SK-N-MC (cell line): Measurements from ENCODE around the gene ACVRL1.
A peak's percentile ranks its signal among the peaks of the same experiment; 100 is the strongest.
"Not testable (repeated sequence)": the region's sequence is repeated elsewhere in the genome, so short reads cannot be mapped to it uniquely, and the experiment has no call there.

Experiments
- DNase-seq: peaks from one replicate; pipeline ENCODE4 v3.0.0-alpha.2; 2011; ENCODE audit warnings: low read depth, low spot score
- H3K27ac ChIP-seq: fragments of 200-600 bp; sonication (generic); 2 replicates; pipeline ENCODE4 v1.5.1; 2016; ENCODE audit warnings: mixed run types
- H3K36me3 ChIP-seq: fragments of 200-600 bp; sonication (generic); 2 replicates; pipeline ENCODE4 v1.6.1; 2017; ENCODE audit warnings: antibody characterized with exemption, low read length, mixed read lengths; ENCODE audit not compliant: insufficient read depth
- H3K4me3 ChIP-seq: fragments of 200-600 bp; sonication (generic); 2 replicates; pipeline ENCODE4 v1.5.1; 2016
- H3K9ac ChIP-seq: fragments of 200-600 bp; sonication (generic); 2 replicates; pipeline ENCODE4 v1.8.0; 2017; ENCODE audit warnings: mixed run types, mixed read lengths; ENCODE audit not compliant: insufficient read length
- H3K9me3 ChIP-seq: fragments of 200-600 bp; sonication (generic); 2 replicates; pipeline ENCODE4 v1.6.1; 2017; ENCODE audit warnings: low read depth, mild to moderate bottlenecking, antibody characterized with exemption, low read length, moderate library complexity, mixed read lengths
- EZH2 ChIP-seq: fragments of 200-600 bp; sonication (generic); IDR thresholded peaks from one replicate; pipeline ENCODE4 v1.6.1; 2017; ENCODE audit warnings: antibody characterized with exemption
- FOXP2 ChIP-seq: optimal IDR thresholded peaks from 2 replicates; pipeline ENCODE3; 2011; ENCODE audit warnings: mild to moderate bottlenecking, moderate library complexity; ENCODE audit not compliant: insufficient read depth; ENCODE audit errors: extremely low read length, control extremely low read depth
- POLR2AphosphoS5 ChIP-seq: IDR thresholded peaks from 2 replicates; pipeline ENCODE4 v1.6.1; 2012; ENCODE audit warnings: mild to moderate bottlenecking, low read depth, low read length, borderline replicate concordance

ACVRL1 gene

GRCh38 chr12:51872689-51872981 lies 34.7 kb upstream of the ACVRL1 start:
- no peak overlapping the region for H3K9ac ChIP-seq
- DNase-seq, result no peak
- TF ChIP-seq POLR2AphosphoS5 (no peak), EZH2 (no peak), FOXP2 (no peak)

GRCh38 chr12:51873251-51873994 lies 33.9 kb upstream of the ACVRL1 start:
- no peak for TF ChIP-seq EZH2
- Histone ChIP-seq H3K36me3 (no peaks in the 10 kb centered on the region), H3K9me3 (no peaks in the 10 kb centered on the region), H3K9ac (no peak overlapping the region), H3K4me3 (no peak overlapping the region), H3K27ac (no peak overlapping the region)
- DNase-seq, result no peak

More at GRCh38 chr12:51872689-51872981, 34.7 kb upstream of the ACVRL1 start:
- Histone ChIP-seq H3K4me3 (no peak overlapping the region), H3K9me3 (no peaks in the 10 kb centered on the region), H3K36me3 (no peaks in the 10 kb centered on the region), H3K27ac (no peak overlapping the region)

- no peak for DNase-seq
- Histone ChIP-seq H3K4me3 (no peak overlapping the region), H3K9ac (no peak overlapping the region), H3K27ac (no peak overlapping the region), H3K9me3 (no peaks in the 10 kb centered on the region), H3K36me3 (no peaks in the 10 kb centered on the region)
- no peak for TF ChIP-seq POLR2AphosphoS5
- no peak for TF ChIP-seq EZH2
- no peak for TF ChIP-seq FOXP2
Observed at GRCh38 chr12:51874000-51874399, 33.3 kb upstream of the ACVRL1 start.

DNA sequence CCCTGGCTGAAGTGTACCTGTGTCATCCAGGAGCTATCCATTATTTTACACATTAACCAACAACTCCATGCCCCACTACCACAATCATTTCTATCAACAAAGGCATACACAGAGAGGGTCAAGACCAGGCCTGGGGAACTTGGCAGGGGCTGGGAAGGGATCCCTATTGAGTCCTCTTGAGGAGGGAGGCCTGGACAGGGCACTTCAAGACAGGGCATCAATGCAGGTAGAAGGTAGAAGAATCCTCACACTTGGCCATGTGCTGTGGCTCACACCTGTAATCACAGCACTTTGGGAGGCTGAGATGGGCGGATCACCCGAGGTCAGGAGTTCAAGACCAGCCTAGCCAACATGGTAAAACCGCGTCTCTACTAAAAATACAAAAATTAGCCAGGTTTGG lies 32.8 kb upstream of the ACVRL1 start:
- Histone ChIP-seq H3K36me3 (no peaks in the 10 kb centered on the region), H3K27ac (no peak overlapping the region), H3K9ac (no peak overlapping the region), H3K4me3 (no peak overlapping the region), H3K9me3 (no peaks in the 10 kb centered on the region)
- DNase-seq, result no peak
- TF ChIP-seq EZH2 (no peak), POLR2AphosphoS5 (no peak), FOXP2 (no peak)

DNA sequence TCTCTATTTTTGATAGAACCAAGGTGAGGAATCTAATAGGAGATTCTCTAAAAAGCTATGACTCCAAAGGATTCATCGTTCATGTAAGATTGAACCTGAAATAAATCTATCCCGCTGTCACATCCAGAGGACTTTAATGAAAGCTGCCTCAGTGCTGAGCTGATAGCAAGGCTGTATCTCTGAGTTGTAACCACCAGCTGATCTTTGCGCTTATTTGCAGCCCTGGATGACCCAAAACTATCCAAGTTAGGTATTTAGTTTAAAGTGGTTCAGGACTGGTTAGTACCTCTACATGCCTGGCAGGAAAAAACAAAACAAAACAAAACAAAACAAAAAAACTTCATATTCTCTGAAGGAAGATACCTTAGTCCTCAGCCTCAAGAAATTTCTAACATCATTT lies 28.2 kb upstream of the ACVRL1 start:
- H3K27ac ChIP-seq, result no peak overlapping the region
- H3K36me3 ChIP-seq, result no peaks in the 10 kb centered on the region
- no peak overlapping the region for H3K9ac ChIP-seq
- no peak overlapping the region for H3K4me3 ChIP-seq
- no peaks in the 10 kb centered on the region for H3K9me3 ChIP-seq
- TF ChIP-seq POLR2AphosphoS5, result no peak
- TF ChIP-seq FOXP2, result no peak
- TF ChIP-seq EZH2, result no peak
- no peak for DNase-seq

DNA sequence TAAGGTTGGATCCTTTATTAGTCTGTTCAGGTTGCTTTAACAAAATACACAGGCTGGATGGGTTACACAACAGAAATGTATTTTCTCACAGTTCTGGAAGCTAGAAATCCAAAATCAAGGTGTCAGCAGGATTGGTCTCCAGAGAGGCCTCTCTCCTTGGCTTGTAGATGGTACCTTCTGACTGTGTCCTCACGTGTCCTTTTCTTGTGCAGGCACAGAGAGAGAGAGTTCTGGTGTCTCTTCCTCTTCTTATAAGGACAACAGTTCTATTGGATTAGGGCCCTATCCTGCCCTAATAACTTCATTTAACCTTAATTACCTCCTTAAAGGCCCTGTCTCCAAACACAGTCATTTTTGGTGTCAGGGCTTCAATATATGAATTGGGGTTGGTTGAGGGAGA lies 24.0 kb upstream of the ACVRL1 start:
- H3K36me3 ChIP-seq, result no peaks in the 10 kb centered on the region
- TF ChIP-seq FOXP2 (no peak), EZH2 (no peak), POLR2AphosphoS5 (no peak)
- H3K4me3 ChIP-seq, result no peak overlapping the region
- H3K9ac ChIP-seq, result no peak overlapping the region
- DNase-seq, result no peak
- H3K27ac ChIP-seq, result no peak overlapping the region; the same call in 1 of the 2 replicates
- H3K9me3 ChIP-seq, result no peaks in the 10 kb centered on the region

DNA sequence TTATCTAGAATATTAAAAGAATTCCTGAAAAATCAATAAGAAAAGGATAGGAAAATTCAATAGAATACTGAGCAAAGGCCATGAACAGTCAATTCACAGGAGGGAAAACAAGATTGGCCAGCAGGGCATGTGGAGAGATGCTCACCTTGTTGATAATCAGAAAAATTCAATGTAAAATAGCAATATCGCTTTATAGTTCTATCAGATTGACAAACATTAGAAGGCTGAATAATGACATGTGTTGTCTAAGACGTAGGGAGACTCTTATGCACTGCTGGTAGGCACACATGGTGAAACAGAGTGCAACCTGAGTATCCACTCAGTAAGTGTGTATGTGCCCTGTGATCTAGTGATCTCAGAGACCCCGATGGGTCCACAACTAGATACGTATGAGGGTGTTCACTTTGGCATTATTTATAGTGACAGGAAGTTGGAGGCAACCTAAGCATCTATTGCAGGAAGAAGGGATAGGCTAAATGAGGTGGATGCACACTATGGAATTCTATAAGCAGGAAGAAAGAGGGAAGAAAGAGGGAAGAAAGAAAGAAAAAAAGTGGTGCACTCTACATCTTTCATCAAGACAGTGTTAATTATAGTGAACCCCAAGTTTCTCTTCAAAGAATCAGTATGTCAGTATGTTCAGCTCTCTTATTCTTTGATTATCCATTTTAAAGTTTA lies 23.2 kb upstream of the ACVRL1 start:
- no peaks in the 10 kb centered on the region for H3K9me3 ChIP-seq
- H3K9ac ChIP-seq, result no peak overlapping the region
- no peak for TF ChIP-seq POLR2AphosphoS5
- no peak for TF ChIP-seq EZH2
- TF ChIP-seq FOXP2, result no peak
- DNase-seq, result no peak
- no peak overlapping the region for H3K4me3 ChIP-seq
- no peaks in the 10 kb centered on the region for H3K36me3 ChIP-seq
- no peak overlapping the region for H3K27ac ChIP-seq

GRCh38 chr12:51884676-51885229 lies 22.6 kb upstream of the ACVRL1 start:
- H3K27ac ChIP-seq, result no peak overlapping the region
- no peak overlapping the region for H3K9ac ChIP-seq
- no peaks in the 10 kb centered on the region for H3K36me3 ChIP-seq
- no peaks in the 10 kb centered on the region for H3K9me3 ChIP-seq
- TF ChIP-seq FOXP2 (no peak), EZH2 (no peak), POLR2AphosphoS5 (no peak)
- H3K4me3 ChIP-seq, result no peak overlapping the region
- DNase-seq, result no peak

DNA sequence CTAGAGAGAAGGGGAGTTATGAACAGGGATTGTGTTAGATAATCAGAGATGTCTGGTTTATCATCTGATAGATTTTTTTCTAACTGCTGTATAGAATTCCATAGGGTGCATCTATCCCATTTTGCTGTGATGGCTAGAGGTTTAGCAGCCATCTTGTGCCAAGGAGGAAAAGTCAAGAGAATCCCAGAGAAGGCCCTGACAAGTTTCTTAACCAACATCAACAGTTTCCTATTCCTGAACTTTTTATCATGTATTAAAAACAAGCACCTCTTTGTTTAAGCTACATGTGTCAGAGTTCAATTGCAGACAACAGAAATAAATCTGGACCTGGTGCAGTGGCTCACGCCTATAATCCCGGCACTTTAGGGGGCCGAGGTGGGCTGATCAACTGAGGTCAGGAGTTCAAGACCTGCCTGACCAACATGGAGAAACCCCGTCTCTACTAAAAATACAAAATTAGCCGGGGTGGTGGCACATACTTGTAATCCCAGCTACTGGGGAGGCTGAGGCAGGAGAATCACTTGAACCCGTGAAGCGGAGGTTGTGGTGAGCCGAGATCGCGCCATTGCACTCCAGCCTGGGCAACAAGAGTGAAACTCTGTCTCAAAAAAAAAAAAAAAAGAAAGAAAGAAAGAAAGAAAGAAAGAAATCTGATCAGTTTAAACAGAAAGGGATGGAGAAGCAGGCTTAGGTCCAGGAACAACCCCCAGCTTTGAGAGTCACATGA lies 21.8 kb upstream of the ACVRL1 start:
- H3K27ac ChIP-seq, DNase-seq, H3K9ac ChIP-seq, H3K36me3 ChIP-seq, H3K9me3 ChIP-seq: not testable (repeated sequence)
- H3K4me3 ChIP-seq, result peak overlapping the region; percentile 17; the same call in 1 of the 2 replicates
